Hepatocyte (in vitro differentiated cells): ENCODE results near the gene DDX41. TPM values are rescaled to one million over a fixed set of nuclear protein-coding genes. Genes with fewer than 3 reads are reported as not detected.
A peak's percentile ranks its signal among the peaks of the same experiment; 100 is the strongest.

ENCODE experiments used
- DNase-seq: peaks from one replicate; pipeline ENCODE4 v3.0.0-alpha.2; 2016; ENCODE audit warnings: low spot score
- H2AFZ ChIP-seq: fragments of 200-600 bp; sonication (generic); 2 replicates; pipeline ENCODE4 v1.6.0; 2016; ENCODE audit warnings: antibody characterized with exemption, mild to moderate bottlenecking
- H3K27ac ChIP-seq: fragments of 200-600 bp; sonication (generic); 2 replicates; pipeline ENCODE4 v1.5.1; 2016; ENCODE audit warnings: mild to moderate bottlenecking
- H3K27me3 ChIP-seq: fragments of 200-600 bp; sonication (generic); 2 replicates; pipeline ENCODE4 v1.6.1; 2016
- H3K36me3 ChIP-seq: fragments of 200-600 bp; sonication (generic); replicated peaks from 2 replicates; pipeline ENCODE4 v1.5.1; 2016; ENCODE audit warnings: low read depth; ENCODE audit not compliant: insufficient read depth
- H3K4me1 ChIP-seq: fragments of 200-600 bp; sonication (generic); 2 replicates; pipeline ENCODE4 v1.5.1; 2016; ENCODE audit warnings: mild to moderate bottlenecking, moderate library complexity; ENCODE audit not compliant: insufficient read depth
- H3K4me2 ChIP-seq: fragments of 200-600 bp; sonication (generic); 2 replicates; pipeline ENCODE4 v1.6.0; 2016
- H3K4me3 ChIP-seq: fragments of 200-600 bp; sonication (generic); 2 replicates; pipeline ENCODE4 v1.5.1; 2016; ENCODE audit warnings: mild to moderate bottlenecking
- H3K79me2 ChIP-seq: fragments of 200-600 bp; sonication (generic); 2 replicates; pipeline ENCODE4 v1.6.0; 2017; ENCODE audit warnings: mild to moderate bottlenecking
- H3K9me2 ChIP-seq: fragments of 200-600 bp; sonication (generic); replicated peaks from 2 replicates; pipeline ENCODE4 v1.6.0; 2017; ENCODE audit warnings: mild to moderate bottlenecking; ENCODE audit not compliant: insufficient read depth
- H3K9me3 ChIP-seq: fragments of 200-600 bp; sonication (generic); 2 replicates; pipeline ENCODE4 v1.5.1; 2016; ENCODE audit warnings: low read depth, mild to moderate bottlenecking
- H4K20me1 ChIP-seq: fragments of 200-600 bp; sonication (generic); 2 replicates; pipeline ENCODE4 v1.6.0; 2016; ENCODE audit warnings: mild to moderate bottlenecking; ENCODE audit not compliant: insufficient read depth, poor library complexity, severe bottlenecking
- CTCF ChIP-seq: fragments of 200-600 bp; sonication (generic); IDR thresholded peaks from 2 replicates; pipeline ENCODE4 v1.5.1; 2016; ENCODE audit warnings: antibody characterized with exemption, mild to moderate bottlenecking; ENCODE audit not compliant: poor library complexity
- EZH2 ChIP-seq: fragments of 200-600 bp; sonication (generic); IDR thresholded peaks from 2 replicates; pipeline ENCODE4 v1.6.1; 2016; ENCODE audit warnings: antibody characterized with exemption, mild to moderate bottlenecking, borderline replicate concordance
- EZH2phosphoT487 ChIP-seq: fragments of 200-600 bp; sonication (generic); IDR thresholded peaks from one replicate; pipeline ENCODE4 v1.6.1; 2018; ENCODE audit warnings: antibody characterized with exemption, mild to moderate bottlenecking, low read depth, moderate library complexity; ENCODE audit not compliant: unreplicated experiment, severe bottlenecking
- WGBS: methylation state at CpG from one replicate; pipeline ENCODE4 v1.1.6; 2016; ENCODE audit warnings: low lambda C conversion rate; ENCODE audit errors: missing lambda C conversion rate; 5-methylcytosine and 5-hydroxymethylcytosine counted together
- polyA plus RNA-seq: library from polyadenylated mRNA; unstranded; fragments of >200 nt; fragmentation: Nextera tagmentation; extraction: Ambion mirVana; gene quantifications from 2 replicates; pipeline ENCODE4 v1.2.1, GENCODE V29; 2016
- total RNA-seq: library from RNA; depleted of rRNA; stranded (reverse); fragments of >200 nt; gene quantifications from 2 replicates; pipeline ENCODE4 v1.2.3, GENCODE V29; 2014

Gene DDX41
- total and polyA plus RNA-seq, 2 experiments from 2014 or later = 45.0 to 50.7 TPM

GRCh38 chr5:177520916-177521513 lies 4.3 kb upstream of the DDX41 start:
- TF ChIP-seq EZH2phosphoT487 (no peak), EZH2 (no peak), CTCF (no peak)
- WGBS = 94% methylated on average over 2 of the region's 2 CpGs
- Histone ChIP-seq H3K27me3 (no peaks in the 10 kb centered on the region), H3K36me3 (no peaks in the 10 kb centered on the region), H3K9me2 (no peaks in the 10 kb centered on the region), H4K20me1 (no peaks in the 10 kb centered on the region), H3K27ac (no peak overlapping the region), H3K79me2 (peaks cover 10% of the 10 kb centered on the region), H2AFZ (no peak overlapping the region), H3K4me3 (no peak overlapping the region), H3K4me2 (no peak overlapping the region), H3K9me3 (no peaks in the 10 kb centered on the region), H3K4me1 (peaks cover 1% of the 10 kb centered on the region)
- no peak for DNase-seq

- WGBS = 100% methylated on average over 3 of the region's 3 CpGs
Observed at GRCh38 chr5:177520271-177520670, 3.5 kb upstream of the DDX41 start.

GRCh38 chr5:177519463-177520235 lies 2.9 kb upstream of the DDX41 start:
- peaks cover 20% of the 10 kb centered on the region for H3K79me2 ChIP-seq
- H3K9me2 ChIP-seq = no peaks in the 10 kb centered on the region
- no peaks in the 10 kb centered on the region for H3K9me3 ChIP-seq
- H4K20me1 ChIP-seq = no peaks in the 10 kb centered on the region
- peaks cover 4% of the 10 kb centered on the region for H3K4me1 ChIP-seq
- no peaks in the 10 kb centered on the region for H3K27me3 ChIP-seq
- TF ChIP-seq EZH2 (no peak), EZH2phosphoT487 (no peak), CTCF (no peak)
- DNase-seq = no peak
- H3K27ac ChIP-seq = no peak overlapping the region
- no peaks in the 10 kb centered on the region for H3K36me3 ChIP-seq
- 80% methylated on average over 13 of the region's 13 CpGs for WGBS
- H3K4me2 ChIP-seq = peak overlapping the region; percentile 46
- no peak overlapping the region for H3K4me3 ChIP-seq
- H2AFZ ChIP-seq = no peak overlapping the region

More at GRCh38 chr5:177520271-177520670, 3.5 kb upstream of the DDX41 start:
- DNase-seq = no peak
- no peak overlapping the region for H2AFZ ChIP-seq
- H3K9me3 ChIP-seq = no peaks in the 10 kb centered on the region
- no peaks in the 10 kb centered on the region for H4K20me1 ChIP-seq
- no peaks in the 10 kb centered on the region for H3K9me2 ChIP-seq
- no peaks in the 10 kb centered on the region for H3K27me3 ChIP-seq
- H3K27ac ChIP-seq = no peak overlapping the region
- H3K4me1 ChIP-seq = peaks cover 4% of the 10 kb centered on the region
- peaks cover 18% of the 10 kb centered on the region for H3K79me2 ChIP-seq
- no peak overlapping the region for H3K4me3 ChIP-seq
- H3K4me2 ChIP-seq = no peak overlapping the region
- no peaks in the 10 kb centered on the region for H3K36me3 ChIP-seq
- no peak for TF ChIP-seq EZH2
- TF ChIP-seq CTCF = no peak
- TF ChIP-seq EZH2phosphoT487 = no peak
